Ovary (tissue), 3 donors: ENCODE results near the gene ENOSF1.

Experiments
- CTCF ChIP-seq, 3 donors: fragments of 450-650 bp in 2 of 3; fragments of 200-600 bp in 1 of 3; IDR thresholded peaks; one replicate each; pipeline versions ENCODE4 v1.5.1 to v1.8.0; 2016 to 2022; ENCODE audit warnings: antibody characterized with exemption in 3 of 3, mild to moderate bottlenecking in 1 of 3
- EP300 ChIP-seq: sonication (generic); formaldehyde crosslinking; IDR thresholded peaks from one replicate; pipeline ENCODE4 v1.6.1; 2017; ENCODE audit warnings: antibody characterized with exemption
- POLR2A ChIP-seq: fragments of 450-650 bp; IDR thresholded peaks from one replicate; pipeline ENCODE4 v1.6.1; 2017; ENCODE audit warnings: antibody characterized with exemption, mild to moderate bottlenecking, moderate library complexity
- donor health status: DM: no; HTN: no; CAD: no.

GRCh38 chr18:730692-731091, 18.3 kb upstream of the ENOSF1 start:
- no peak for TF ChIP-seq CTCF (IDR thresholded peaks at IDR 0.05)
- no peak for TF ChIP-seq POLR2A
- TF ChIP-seq EP300, result no peak
